ENCODE results near the gene GPR78.

GPR78 gene

GRCh38 chr4:8554555-8555100, 25.6 kb upstream of the GPR78 start:
- H3K36me3 ChIP-seq (ENCODE audit: insufficient read depth, low read length), result no peaks in the 10 kb centered on the region
- TF ChIP-seq CTCF (IDR thresholded peaks at IDR 0.05; ENCODE audit: borderline replicate concordance, extremely low read depth, low read length, poor library complexity, severe bottlenecking), result no peak
- no peak for TF ChIP-seq EZH2 (IDR thresholded peaks at IDR 0.05; ENCODE audit: borderline replicate concordance, low read depth, low read length, severe bottlenecking)
- H3K4me1 ChIP-seq (ENCODE audit: insufficient read depth, low read length), result no peaks in the 10 kb centered on the region
- no peak overlapping the region for H2AFZ ChIP-seq (ENCODE audit: low read depth, low read length)
- no peaks in the 10 kb centered on the region for H4K20me1 ChIP-seq (ENCODE audit: insufficient read depth, low read length)
- no peaks in the 10 kb centered on the region for H3K27me3 ChIP-seq (ENCODE audit: insufficient read depth, low read length, poor library complexity)
- no peaks in the 10 kb centered on the region for H3K79me2 ChIP-seq (ENCODE audit: insufficient read depth, low read length)
- H3K4me2 ChIP-seq (ENCODE audit: insufficient read depth, low read length), result no peak overlapping the region
- no peak overlapping the region for H3K9ac ChIP-seq (ENCODE audit: low read depth, low read length)
- H3K4me3 ChIP-seq (ENCODE audit: low read depth in 1 of 2, low read length in 2 of 2), result no peak overlapping the region
- no peak overlapping the region for H3K27ac ChIP-seq (ENCODE audit: low read length)
- H3K9me3 ChIP-seq (ENCODE audit: insufficient read depth, low read length, severe bottlenecking), result no peaks in the 10 kb centered on the region
- ATAC-seq (ENCODE audit: insufficient read depth, low read depth), result no peak
- DNase-seq, result no peak

GRCh38 chr4:8555716-8556115, 24.5 kb upstream of the GPR78 start:
- DNase-seq, result no peak
- no peak overlapping the region for H3K27ac ChIP-seq (ENCODE audit: low read length)
- TF ChIP-seq CTCF (IDR thresholded peaks at IDR 0.05; ENCODE audit: borderline replicate concordance, extremely low read depth, low read length, poor library complexity, severe bottlenecking) (no peak), EZH2 (IDR thresholded peaks at IDR 0.05; ENCODE audit: borderline replicate concordance, low read depth, low read length, severe bottlenecking) (no peak)

GRCh38 chr4:8556341-8557150, 23.6 kb upstream of the GPR78 start:
- DNase-seq (no peak), ATAC-seq (ENCODE audit: insufficient read depth, low read depth) (no peak)
- Histone ChIP-seq H2AFZ (ENCODE audit: low read depth, low read length) (no peak overlapping the region), H3K36me3 (ENCODE audit: insufficient read depth, low read length) (no peaks in the 10 kb centered on the region), H4K20me1 (ENCODE audit: insufficient read depth, low read length) (no peaks in the 10 kb centered on the region), H3K79me2 (ENCODE audit: insufficient read depth, low read length) (no peaks in the 10 kb centered on the region), H3K9me3 (ENCODE audit: insufficient read depth, low read length, severe bottlenecking) (no peaks in the 10 kb centered on the region), H3K9ac (ENCODE audit: low read depth, low read length) (no peak overlapping the region), H3K27ac (ENCODE audit: low read length) (no peak overlapping the region), H3K4me3 (ENCODE audit: low read depth in 1 of 2, low read length in 2 of 2) (no peak overlapping the region), H3K4me2 (ENCODE audit: insufficient read depth, low read length) (no peak overlapping the region), H3K27me3 (ENCODE audit: insufficient read depth, low read length, poor library complexity) (no peaks in the 10 kb centered on the region), H3K4me1 (ENCODE audit: insufficient read depth, low read length) (no peaks in the 10 kb centered on the region)
- TF ChIP-seq EZH2 (IDR thresholded peaks at IDR 0.05; ENCODE audit: borderline replicate concordance, low read depth, low read length, severe bottlenecking) (no peak), CTCF (IDR thresholded peaks at IDR 0.05; ENCODE audit: borderline replicate concordance, extremely low read depth, low read length, poor library complexity, severe bottlenecking) (no peak)

More at GRCh38 chr4:8555716-8556115, 24.5 kb upstream of the GPR78 start:
- Histone ChIP-seq H3K27me3 (ENCODE audit: insufficient read depth, low read length, poor library complexity) (no peaks in the 10 kb centered on the region), H3K9ac (ENCODE audit: low read depth, low read length) (no peak overlapping the region), H3K4me2 (ENCODE audit: insufficient read depth, low read length) (no peak overlapping the region), H3K4me3 (ENCODE audit: low read depth in 1 of 2, low read length in 2 of 2) (no peak overlapping the region), H4K20me1 (ENCODE audit: insufficient read depth, low read length) (no peaks in the 10 kb centered on the region), H3K79me2 (ENCODE audit: insufficient read depth, low read length) (no peaks in the 10 kb centered on the region), H3K9me3 (ENCODE audit: insufficient read depth, low read length, severe bottlenecking) (no peaks in the 10 kb centered on the region), H3K36me3 (ENCODE audit: insufficient read depth, low read length) (no peaks in the 10 kb centered on the region), H3K4me1 (ENCODE audit: insufficient read depth, low read length) (no peaks in the 10 kb centered on the region), H2AFZ (ENCODE audit: low read depth, low read length) (no peak overlapping the region)
- no peak for ATAC-seq (ENCODE audit: insufficient read depth, low read depth)

Measured in DND-41 (cell line).